ENCODE data around the gene KLHL34.

Gene KLHL34, protein sequence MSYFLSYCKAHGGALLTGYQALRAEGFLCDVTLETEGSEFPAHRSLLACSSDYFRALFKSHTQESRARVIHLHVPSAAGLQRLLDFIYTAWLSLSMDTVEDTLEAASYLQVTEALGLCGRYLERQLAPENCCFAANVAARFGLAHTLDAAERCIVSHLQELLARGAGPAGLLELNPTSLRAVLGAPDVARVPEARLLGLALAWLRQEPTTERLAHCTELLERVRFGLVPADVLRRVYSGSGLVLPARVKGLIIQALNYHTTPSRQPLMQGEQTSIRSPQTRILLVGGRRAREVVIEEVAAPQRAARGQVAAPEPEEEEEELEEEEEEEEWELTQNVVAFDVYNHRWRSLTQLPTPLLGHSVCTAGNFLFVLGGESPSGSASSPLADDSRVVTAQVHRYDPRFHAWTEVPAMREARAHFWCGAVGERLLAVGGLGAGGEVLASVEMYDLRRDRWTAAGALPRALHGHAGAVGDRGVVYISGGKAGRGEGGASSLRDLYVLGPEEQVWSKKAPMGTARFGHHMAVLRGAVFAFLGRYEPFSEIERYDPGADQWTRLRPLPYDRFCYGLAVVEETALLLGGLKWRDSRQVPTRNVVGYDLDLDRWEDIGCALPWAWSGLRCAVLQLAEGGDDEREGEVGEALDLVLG

GRCh38 chrX:21658152-21658737 is at the start of gene KLHL34:
TSS of gene KLHL34 (minus strand) at chrX:21658330. CDS start at chrX:21657788, 542 bp downstream.
- DNase-seq, result no peak

DNA sequence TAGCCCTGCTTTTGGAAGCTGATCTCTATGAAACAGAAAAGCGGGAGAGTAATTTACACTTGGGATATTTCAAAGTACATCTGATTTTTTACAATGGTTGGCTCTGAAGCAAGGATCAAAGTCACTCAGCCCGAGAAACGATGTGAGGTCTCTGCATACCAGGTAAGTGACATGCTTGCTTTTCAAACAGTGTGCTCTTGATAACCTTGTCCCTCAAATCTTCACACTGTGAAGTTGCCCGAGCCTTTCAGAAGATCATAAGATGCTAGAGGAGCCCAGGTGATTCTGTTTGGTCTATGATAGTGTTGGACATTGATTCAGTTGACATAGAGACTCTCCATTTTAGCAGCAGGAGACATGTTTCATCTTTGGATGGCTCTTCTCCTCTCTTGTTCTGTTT is 47.1 kb upstream of the KLHL34 start:
- no peak for DNase-seq

DNA sequence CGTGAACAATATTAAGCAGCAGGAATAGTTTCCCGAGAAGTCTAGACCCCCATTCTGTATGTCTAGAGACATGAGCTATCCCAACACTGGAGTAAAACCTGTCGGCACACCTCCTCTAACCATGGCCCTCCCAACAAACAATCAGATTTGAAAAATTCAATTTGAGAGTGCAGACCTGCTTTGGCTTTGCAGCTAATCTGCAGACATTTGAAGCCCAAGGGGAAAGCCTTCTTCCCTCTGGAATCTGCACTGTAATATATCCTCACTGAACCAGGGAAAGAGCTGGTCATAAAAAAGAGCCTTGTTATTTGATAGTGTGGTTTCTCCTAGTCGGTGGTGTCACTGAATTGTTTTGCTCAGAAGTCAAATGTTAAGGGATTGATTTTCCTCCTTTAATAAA is 44.6 kb upstream of the KLHL34 start:
- no peak for DNase-seq

GRCh38 chrX:21700967-21701366 is 42.8 kb upstream of the KLHL34 start:
- DNase-seq, result no peak

DNA sequence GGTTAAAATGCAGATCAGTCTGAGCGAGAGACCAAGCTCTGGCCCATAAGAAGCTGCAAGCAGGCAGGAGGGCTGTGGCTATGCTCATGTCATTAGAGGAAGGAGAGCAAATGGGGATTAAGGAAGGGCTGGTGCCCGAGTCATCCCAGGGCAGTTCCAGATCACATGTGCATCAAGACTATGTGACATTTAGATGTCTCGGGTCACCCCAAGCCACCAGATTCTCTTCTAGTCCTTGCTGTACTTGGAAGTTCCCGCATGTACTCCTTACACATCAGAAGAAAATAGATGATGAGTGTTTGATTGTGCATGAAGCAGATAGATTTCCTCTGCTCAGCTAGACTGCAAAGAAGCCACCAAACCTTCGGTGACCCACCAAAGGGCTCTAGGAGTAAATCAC is 42.1 kb upstream of the KLHL34 start:
- DNase-seq, result no peak

- no peak for DNase-seq
These were observed 41.0 kb upstream of the KLHL34 start for GRCh38 chrX:21699136-21699535.

GRCh38 chrX:21698272-21698671 is 40.1 kb upstream of the KLHL34 start:
- no peak for DNase-seq

DNA sequence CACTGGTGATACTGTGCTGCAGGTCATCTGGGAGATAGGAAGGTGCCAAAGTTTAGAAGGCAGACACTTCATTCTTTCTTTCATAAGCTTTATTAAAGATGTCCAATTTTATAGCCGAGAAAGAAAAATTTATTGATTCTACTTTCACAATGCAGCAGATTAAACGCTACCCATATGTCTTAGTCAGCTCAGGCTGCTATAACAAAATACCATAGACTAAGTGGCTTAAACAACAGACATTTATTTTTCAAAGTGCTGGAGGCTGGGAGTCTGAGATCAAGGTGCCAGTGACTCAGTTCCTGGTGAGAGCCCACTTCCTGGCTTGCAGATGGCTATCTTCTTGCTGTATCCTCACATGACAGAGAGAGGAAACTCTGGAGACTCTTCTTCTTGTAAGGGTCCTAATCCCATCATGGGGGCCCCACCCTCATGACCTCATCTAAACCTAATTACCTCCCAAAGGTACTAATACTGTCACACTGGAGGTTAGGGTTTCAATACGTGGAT is 33.4 kb upstream of the KLHL34 start:
- DNase-seq, result no peak

DNA sequence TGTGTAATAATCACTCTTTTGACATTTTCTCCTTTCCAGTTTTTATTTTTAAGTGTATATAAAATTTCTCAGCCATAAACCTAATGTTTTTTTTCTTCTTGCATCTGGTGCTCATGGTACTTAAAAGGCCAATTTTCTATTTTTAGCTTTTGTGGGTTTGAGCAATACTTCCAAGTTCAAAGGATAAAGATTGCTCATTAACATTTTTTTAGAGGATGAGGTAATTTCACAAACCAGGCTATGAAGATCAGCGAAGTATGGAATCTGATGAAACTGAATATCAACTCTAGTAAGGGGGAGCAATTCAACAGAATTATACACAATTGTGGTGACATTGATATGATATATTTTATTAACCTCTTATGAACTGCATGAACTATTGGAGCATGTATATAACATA is 25.8 kb upstream of the KLHL34 start:
- no peak for DNase-seq

DNA sequence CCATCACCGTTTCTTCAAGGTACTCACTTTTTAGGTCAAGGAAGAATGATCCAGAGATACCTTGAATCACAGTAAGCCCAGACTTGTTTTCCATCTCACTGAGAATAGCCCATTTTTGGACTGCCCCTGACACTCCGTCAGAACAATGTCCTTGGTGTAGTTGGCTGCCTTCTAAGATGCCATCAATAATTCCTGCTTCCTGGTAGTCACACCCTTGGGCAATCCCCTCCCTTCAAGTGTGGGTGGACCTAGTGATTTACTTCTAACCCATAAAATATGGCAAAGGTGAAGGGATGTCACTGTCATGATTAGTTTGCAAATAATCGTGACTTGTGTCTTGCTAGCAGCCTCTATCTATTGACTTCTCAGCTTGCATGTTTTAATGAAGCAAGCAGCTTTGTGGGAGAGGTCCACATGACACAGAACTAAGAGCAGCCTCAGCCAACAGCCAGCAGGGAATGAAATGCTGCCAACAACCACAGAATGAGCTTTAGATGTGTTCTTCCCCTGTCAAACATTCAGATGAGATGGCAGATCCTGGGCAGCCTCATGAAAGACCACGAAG is 20.0 kb upstream of the KLHL34 start:
- DNase-seq, result no peak

- DNase-seq, result no peak
These were observed 17.8 kb upstream of the KLHL34 start for GRCh38 chrX:21675931-21676330.

- DNase-seq, result no peak
These were observed 16.5 kb upstream of the KLHL34 start for GRCh38 chrX:21674430-21675186.

DNA sequence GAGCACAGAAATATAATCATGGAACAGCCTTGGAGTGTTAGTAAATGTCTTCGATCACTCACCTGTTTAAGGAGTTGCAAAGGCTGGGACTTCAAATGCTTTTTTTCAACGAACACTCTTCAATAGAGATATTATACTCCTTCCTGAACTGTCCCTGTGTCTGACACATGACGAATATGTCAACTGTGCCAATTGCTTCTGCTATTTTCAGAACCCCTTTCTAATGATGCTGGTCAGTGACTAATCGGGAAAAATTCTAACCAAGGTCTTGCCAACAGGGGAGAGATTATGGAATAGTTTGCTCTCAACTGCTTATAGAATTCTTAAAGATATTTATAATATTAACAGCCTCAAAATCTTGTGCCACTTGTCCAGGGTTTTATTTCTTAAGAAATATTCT is 8.5 kb upstream of the KLHL34 start:
- DNase-seq, result no peak

- DNase-seq, result no peak
These were observed 8.1 kb upstream of the KLHL34 start for GRCh38 chrX:21666252-21666651.

GRCh38 chrX:21662761-21663160 is 4.6 kb upstream of the KLHL34 start:
- DNase-seq, result no peak

GRCh38 chrX:21661316-21661715 is 3.2 kb upstream of the KLHL34 start:
- DNase-seq, result no peak

DNA sequence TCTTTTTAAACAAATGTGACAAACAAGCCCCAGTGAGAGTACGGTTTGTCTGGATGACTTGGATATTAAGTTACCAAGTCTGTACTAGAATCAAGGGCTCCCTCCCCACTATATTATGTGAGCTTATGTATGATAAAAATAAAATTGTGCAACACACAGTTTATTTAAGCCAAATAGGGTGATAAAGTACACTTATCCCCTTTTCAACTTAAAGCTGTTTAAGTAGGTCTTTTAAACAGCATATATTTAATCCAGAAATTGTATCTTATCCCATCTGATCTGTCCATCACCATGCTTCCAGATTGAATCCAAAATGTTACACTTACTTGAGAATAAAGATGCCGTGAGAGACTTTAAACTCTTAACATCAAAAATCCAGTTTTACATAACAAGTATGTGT is 2.0 kb upstream of the KLHL34 start:
- no peak for DNase-seq

- no peak for DNase-seq
These were observed 1.2 kb upstream of the KLHL34 start for GRCh38 chrX:21659320-21659719.

GRCh38 chrX:21658746-21659145 is 616 bp upstream of the KLHL34 start:
- no peak for DNase-seq

DNA sequence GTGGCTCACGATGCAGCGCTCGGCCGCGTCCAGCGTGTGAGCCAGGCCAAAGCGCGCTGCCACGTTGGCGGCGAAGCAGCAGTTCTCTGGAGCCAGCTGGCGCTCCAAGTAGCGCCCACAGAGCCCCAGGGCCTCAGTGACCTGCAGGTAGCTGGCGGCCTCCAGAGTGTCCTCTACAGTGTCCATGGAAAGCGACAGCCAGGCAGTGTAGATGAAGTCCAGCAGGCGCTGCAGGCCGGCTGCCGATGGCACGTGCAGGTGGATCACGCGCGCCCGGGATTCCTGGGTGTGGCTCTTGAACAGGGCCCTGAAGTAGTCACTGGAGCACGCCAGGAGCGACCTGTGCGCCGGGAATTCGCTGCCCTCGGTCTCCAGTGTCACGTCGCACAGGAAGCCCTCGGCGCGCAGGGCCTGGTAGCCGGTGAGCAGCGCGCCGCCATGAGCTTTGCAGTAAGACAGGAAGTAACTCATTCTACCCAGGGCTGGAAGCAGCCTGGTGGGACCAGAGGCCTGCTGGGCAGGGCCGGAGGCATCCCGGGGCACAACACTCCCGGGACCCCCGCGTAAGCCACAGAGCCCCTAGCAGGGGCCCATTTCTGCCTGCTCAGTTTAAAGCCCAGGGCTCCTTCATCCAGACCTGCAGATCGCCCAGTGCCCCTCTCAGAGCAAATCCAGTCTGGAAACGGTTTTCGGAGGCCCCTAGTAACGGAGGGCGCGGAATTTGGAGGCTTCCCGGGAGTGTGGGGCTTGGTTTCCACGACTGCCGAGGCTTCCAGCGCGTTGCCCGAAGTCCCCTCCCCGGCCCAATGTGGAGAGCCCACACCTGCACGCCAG is 595 bp downstream of the KLHL34 start:
- no peak for DNase-seq

DNA sequence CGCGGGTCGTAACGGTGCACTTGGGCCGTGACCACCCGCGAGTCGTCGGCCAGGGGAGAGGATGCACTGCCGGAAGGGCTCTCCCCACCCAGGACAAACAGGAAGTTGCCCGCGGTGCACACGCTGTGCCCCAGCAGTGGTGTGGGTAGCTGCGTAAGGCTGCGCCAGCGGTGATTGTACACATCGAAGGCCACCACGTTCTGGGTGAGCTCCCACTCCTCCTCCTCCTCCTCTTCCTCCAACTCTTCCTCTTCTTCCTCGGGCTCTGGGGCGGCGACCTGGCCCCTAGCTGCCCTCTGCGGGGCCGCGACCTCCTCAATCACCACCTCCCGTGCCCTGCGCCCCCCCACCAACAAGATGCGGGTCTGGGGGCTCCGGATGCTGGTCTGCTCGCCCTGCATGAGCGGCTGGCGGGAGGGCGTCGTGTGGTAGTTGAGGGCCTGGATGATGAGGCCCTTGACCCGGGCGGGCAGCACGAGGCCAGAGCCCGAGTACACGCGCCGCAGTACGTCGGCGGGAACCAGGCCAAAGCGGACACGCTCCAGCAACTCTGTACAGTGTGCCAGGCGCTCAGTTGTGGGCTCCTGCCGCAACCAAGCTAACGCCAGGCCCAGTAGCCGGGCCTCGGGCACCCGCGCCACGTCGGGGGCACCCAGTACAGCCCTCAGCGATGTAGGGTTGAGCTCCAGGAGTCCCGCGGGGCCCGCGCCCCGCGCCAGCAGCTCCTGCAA is 1.4 kb downstream of the KLHL34 start:
- DNase-seq, result no peak

Data from NCI-H526 treated with DMSO at 0.1 percent for 48 hours (cell line).